ENCODE results near the gene CTBP1.

Gene CTBP1

DNA sequence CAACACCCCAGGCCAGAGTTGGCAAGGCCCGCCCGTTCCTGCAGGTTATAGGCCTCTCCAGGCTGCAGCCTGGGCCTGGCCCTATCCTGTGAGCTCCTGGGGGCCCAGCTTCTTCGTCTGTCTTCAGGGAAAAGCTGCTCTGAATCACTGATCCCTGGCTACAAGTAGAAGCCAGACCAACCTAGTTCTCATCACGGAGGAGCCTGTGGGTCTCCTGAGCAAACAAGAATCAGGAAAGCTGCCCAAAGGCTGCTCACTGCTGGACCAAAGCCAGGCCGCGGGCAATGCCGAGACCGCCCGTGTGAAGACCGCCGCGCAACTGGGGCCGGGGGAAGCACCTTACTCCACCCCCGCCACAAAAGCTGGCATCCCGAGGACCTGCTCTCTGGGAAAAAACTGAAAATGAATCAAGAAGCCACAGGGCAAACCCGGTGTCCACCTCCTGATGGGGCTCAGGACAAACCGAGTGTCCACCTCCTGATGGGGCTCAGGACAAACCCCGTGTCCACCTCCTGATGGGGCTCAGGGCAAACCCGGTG lies 12.8 kb downstream of the CTBP1 start:
- H3K4me3 ChIP-seq (ENCODE audit: low read length) = no peak overlapping the region
- no peak for DNase-seq (ENCODE audit: low read depth)
- TF ChIP-seq, protein P1, sequence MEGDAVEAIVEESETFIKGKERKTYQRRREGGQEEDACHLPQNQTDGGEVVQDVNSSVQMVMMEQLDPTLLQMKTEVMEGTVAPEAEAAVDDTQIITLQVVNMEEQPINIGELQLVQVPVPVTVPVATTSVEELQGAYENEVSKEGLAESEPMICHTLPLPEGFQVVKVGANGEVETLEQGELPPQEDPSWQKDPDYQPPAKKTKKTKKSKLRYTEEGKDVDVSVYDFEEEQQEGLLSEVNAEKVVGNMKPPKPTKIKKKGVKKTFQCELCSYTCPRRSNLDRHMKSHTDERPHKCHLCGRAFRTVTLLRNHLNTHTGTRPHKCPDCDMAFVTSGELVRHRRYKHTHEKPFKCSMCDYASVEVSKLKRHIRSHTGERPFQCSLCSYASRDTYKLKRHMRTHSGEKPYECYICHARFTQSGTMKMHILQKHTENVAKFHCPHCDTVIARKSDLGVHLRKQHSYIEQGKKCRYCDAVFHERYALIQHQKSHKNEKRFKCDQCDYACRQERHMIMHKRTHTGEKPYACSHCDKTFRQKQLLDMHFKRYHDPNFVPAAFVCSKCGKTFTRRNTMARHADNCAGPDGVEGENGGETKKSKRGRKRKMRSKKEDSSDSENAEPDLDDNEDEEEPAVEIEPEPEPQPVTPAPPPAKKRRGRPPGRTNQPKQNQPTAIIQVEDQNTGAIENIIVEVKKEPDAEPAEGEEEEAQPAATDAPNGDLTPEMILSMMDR (conservative IDR thresholded peaks at IDR 0.05; ENCODE audit: low read depth, low read length) = no peak

DNA sequence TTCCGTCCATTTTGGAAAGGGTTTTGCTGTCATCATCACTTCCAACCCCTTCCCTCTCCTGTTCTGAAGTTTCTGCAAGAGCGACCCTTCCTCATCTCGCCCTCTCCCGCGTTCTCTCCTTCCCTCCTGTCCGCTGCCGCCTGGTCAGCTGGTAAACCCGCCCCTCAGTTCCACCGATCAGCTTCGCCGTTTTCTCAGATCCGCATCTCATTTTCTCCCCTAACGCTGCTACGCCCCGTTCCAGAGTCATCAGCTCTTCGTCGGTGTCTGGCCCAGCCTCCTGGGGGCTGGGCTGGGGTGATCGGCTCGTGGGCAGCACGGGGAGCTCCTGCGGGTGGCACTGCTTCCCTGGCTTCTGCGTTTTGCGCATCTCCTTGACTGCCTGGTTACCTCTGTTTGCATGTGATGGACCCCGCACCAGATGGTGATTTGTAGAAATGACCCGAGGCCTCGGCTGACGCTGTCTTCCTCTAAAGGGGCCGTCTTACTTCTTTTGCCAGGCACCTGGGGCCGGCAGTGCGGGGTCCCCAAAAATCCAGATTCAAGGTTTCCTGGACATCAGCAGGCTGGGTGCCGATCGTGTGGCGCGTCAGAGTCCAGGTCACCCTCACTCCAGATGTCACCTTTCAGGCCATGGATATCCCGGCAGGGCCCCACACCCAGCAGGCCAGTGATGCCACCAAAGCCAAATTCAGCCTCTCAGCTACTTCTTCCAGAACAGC lies 13.4 kb downstream of the CTBP1 start:
- no peak overlapping the region for H3K4me3 ChIP-seq (ENCODE audit: low read length)
- DNase-seq (ENCODE audit: low read depth) = no peak
- TF ChIP-seq, protein P1 (conservative IDR thresholded peaks at IDR 0.05; ENCODE audit: low read depth, low read length) = no peak

DNA sequence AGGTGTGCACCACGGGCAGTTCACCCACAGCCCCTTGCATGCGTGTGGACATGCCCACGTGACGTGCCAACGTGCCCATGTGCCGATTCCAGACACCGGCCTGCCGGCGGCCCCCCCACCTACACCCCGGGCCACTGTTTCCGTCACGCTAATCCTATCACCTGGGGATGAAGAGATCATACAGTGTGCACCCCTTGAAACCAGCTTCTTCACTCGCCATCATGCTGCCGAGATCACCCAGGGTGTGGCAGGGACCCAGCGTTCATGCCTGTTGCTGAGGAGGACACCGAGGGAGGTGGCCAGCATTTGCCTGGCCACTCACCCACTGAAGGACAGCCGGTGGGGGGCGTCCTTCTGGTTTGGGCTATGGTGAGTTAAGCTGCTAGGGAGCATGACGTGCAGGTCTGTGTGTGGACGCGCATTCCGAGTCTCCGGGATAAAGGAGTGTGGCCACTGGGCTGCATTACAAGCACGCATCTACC lies 14.1 kb downstream of the CTBP1 start:
- TF ChIP-seq, protein P1 (conservative IDR thresholded peaks at IDR 0.05; ENCODE audit: low read depth, low read length) = no peak
- no peak overlapping the region for H3K4me3 ChIP-seq (ENCODE audit: low read length)
- no peak for DNase-seq (ENCODE audit: low read depth)

DNA sequence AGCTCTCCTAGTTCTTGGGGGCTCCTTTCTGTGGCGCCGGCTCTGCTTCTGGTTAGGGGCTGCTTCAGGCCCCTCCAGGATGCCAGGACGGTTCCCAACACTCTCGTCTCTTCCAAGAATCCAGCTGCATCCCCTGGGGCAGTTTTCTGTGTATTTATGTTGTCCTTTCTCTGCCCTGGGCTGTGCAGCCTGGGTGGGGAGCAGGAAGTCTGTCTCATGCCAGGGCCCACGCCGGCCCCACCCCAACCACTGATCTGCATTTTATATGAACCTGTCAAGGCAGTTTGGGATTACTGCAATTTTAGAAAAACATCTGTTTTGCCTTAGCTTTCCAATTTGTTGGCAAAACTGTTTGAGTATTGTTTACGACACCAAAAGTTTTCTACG lies 14.6 kb downstream of the CTBP1 start:
- TF ChIP-seq, protein P1 (conservative IDR thresholded peaks at IDR 0.05; ENCODE audit: low read depth, low read length) = no peak
- no peak for DNase-seq (ENCODE audit: low read depth)
- H3K4me3 ChIP-seq (ENCODE audit: low read length) = no peak overlapping the region

DNA sequence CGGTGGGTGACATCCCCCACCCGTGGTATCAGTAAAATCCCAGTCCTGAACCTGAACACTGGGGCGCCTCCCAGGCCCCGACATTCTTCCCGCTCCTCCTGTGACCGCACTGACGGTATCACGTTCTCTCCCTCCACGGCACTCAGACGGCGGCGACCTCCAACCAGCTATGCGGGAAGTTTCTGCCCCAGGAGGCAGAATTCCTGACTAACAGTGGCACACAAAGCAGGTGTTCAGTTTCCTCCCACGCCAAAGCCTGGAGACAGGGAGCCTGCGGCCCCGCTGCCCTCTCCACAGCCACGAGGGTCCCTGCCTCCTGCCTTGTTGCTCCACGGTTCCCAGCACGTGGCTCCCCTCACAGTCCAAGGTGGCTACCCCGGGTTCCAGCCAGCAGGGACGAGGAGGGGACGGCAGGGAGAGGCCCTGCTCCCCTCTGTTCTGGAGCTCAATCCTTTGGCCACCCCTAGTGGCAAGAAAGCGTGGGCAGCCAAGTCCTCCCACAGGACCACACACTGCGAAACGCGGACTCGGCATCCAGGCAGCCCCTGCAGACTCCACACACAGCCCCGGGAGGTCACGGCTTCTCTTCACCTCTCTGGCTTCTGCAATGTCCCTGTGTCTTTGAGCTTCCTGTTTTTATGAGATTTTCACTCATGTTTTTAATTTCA lies 15.2 kb downstream of the CTBP1 start:
- DNase-seq (ENCODE audit: low read depth) = no peak
- H3K4me3 ChIP-seq (ENCODE audit: low read length) = no peak overlapping the region
- TF ChIP-seq, protein P1 (conservative IDR thresholded peaks at IDR 0.05; ENCODE audit: low read depth, low read length) = peak; percentile 37

DNA sequence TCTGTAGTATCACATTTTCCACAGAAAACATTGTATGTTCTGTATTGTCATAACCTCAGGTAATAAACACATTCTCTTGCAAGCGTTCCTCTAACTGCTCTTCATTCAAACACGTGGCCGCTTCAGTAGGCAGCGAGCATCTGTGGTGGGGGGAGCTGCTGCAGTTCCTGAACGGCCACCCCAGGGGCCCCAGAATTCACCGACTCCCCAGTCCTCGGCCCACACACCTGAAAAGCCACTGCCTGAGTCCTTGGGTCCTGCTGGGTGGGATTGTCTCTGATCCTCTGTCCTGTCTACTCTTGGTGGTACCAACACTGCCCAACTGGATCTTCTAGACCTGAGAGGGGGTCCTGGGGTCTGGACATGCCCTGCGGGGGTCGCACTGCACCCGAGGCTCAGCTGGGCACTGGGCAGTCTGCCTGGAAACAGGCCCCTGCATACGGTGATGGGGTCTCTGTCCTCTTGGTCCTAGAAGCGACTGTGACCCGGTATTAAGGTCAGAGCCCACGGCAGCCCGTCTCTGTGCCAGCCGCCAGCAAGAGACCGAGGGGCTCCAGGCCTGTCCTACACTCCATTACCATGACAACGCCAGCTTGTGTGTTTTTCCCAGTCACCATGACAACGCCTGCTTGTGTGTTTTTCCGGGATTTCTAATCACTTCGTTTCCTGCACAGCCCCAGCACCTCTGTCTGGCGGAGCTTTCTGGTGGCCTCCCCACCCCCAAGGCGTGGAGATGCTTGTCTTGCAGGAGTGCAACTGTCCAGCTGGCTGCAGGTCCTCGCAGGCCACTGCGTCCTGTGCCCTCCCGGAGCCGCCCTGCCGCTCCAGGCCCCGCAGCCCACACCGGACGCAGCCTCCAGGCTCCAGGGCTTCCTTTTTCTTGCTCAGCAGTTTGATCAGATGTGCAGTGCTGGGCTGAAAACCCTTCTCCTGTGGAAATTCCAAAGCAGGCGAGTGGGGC lies 16.0 kb downstream of the CTBP1 start:
- TF ChIP-seq, protein P1 (conservative IDR thresholded peaks at IDR 0.05; ENCODE audit: low read depth, low read length) = no peak
- peak; percentile 76 for DNase-seq (ENCODE audit: low read depth)
- H3K4me3 ChIP-seq (ENCODE audit: low read length) = no peak overlapping the region

Data from retinal pigment epithelial cell (primary cell).